HepG2 (cell line): ENCODE results near the gene FXR2. TPM values are rescaled to one million over a fixed set of nuclear protein-coding genes. Genes with fewer than 3 reads are reported as not detected.

Experiments used
- ATAD3A ChIP-seq: sonication (generic); formaldehyde crosslinking; IDR thresholded peaks from 2 replicates; pipeline ENCODE4 v1.4.0; 2020; ENCODE audit warnings: missing genetic modification reagents
- BRF2 ChIP-seq: sonication (generic); formaldehyde crosslinking; IDR thresholded peaks from 2 replicates; pipeline ENCODE4 v1.8.1; 2022; ENCODE audit warnings: mild to moderate bottlenecking, missing genetic modification reagents
- GABPB1 ChIP-seq: IDR thresholded peaks from 2 replicates; pipeline ENCODE4 v1.6.1; 2016; ENCODE audit warnings: mild to moderate bottlenecking, missing genetic modification reagents, moderate library complexity, missing compliant biosample characterization
- IRX3 ChIP-seq: sonication (generic); formaldehyde crosslinking; IDR thresholded peaks from 2 replicates; pipeline ENCODE4 v1.8.1; 2023; ENCODE audit warnings: mild to moderate bottlenecking, low read depth, missing genetic modification reagents, borderline replicate concordance
- JUN ChIP-seq: sonication (generic); formaldehyde crosslinking; IDR thresholded peaks from 2 replicates; pipeline ENCODE4 v1.4.0; 2020; ENCODE audit warnings: mild to moderate bottlenecking, missing genetic modification reagents
- MTF2 ChIP-seq: sonication (generic); formaldehyde crosslinking; IDR thresholded peaks from 2 replicates; pipeline ENCODE4 v1.5.0; 2020; ENCODE audit warnings: missing genetic modification reagents, borderline replicate concordance
- NCOA2 ChIP-seq: sonication (generic); formaldehyde crosslinking; IDR thresholded peaks from 2 replicates; pipeline ENCODE4 v1.8.0; 2022; ENCODE audit warnings: inconsistent platforms
- NCOA5 ChIP-seq: sonication (generic); formaldehyde crosslinking; IDR thresholded peaks from 2 replicates; pipeline ENCODE4 v1.4.0; 2020; ENCODE audit warnings: missing genetic modification reagents
- NFATC3 ChIP-seq: sonication (generic); formaldehyde crosslinking; IDR thresholded peaks from 2 replicates; pipeline ENCODE4 v1.5.1; 2020; ENCODE audit warnings: mild to moderate bottlenecking, missing genetic modification reagents
- NFIC ChIP-seq: IDR thresholded peaks from 2 replicates; pipeline ENCODE4 v1.6.1; 2012; ENCODE audit warnings: mild to moderate bottlenecking, low read length, inconsistent platforms
- SCMH1 ChIP-seq: sonication (generic); formaldehyde crosslinking; IDR thresholded peaks from 2 replicates; pipeline ENCODE4 v1.9.0; 2021; ENCODE audit warnings: missing genetic modification reagents, mild to moderate bottlenecking, borderline replicate concordance
- SNAPC2 ChIP-seq: sonication (generic); formaldehyde crosslinking; IDR thresholded peaks from 2 replicates; pipeline ENCODE4 v1.8.1; 2022; ENCODE audit warnings: mild to moderate bottlenecking, missing genetic modification reagents
- SRSF4 ChIP-seq: fragments of 200-400 bp; formaldehyde crosslinking; IDR thresholded peaks from one replicate; pipeline ENCODE4 v1.6.1; 2018; ENCODE audit warnings: mild to moderate bottlenecking, low read depth, low read length, moderate library complexity; ENCODE audit not compliant: poor library complexity, severe bottlenecking
- TBX3 ChIP-seq: fragments of 450-650 bp; IDR thresholded peaks from 2 replicates; pipeline ENCODE4 v1.6.1; 2017; ENCODE audit warnings: antibody characterized with exemption, mild to moderate bottlenecking, inconsistent platforms, borderline replicate concordance
- THYN1 ChIP-seq: sonication (generic); formaldehyde crosslinking; IDR thresholded peaks from 2 replicates; pipeline ENCODE4 v1.8.1; 2023; ENCODE audit warnings: low read depth, mild to moderate bottlenecking, moderate library complexity, missing genetic modification reagents, borderline replicate concordance
- YY1 ChIP-seq: IDR thresholded peaks from 2 replicates; pipeline ENCODE4 v1.6.1; 2011; ENCODE audit warnings: low read length, low read depth, moderate library complexity, mild to moderate bottlenecking; ENCODE audit not compliant: insufficient read depth, insufficient replicate concordance
- ZBTB3 ChIP-seq: sonication (generic); formaldehyde crosslinking; IDR thresholded peaks from 2 replicates; pipeline ENCODE4 v1.4.0; 2020; ENCODE audit warnings: low read depth, mild to moderate bottlenecking, moderate library complexity, missing genetic modification reagents, borderline replicate concordance
- ZBTB46 ChIP-seq: sonication (generic); formaldehyde crosslinking; IDR thresholded peaks from 2 replicates; pipeline ENCODE4 v1.4.0; 2020; ENCODE audit warnings: mild to moderate bottlenecking, missing genetic modification reagents, borderline replicate concordance
- ZFP36L1 ChIP-seq: sonication (generic); formaldehyde crosslinking; IDR thresholded peaks from 2 replicates; pipeline ENCODE4 v1.8.0; 2022; ENCODE audit warnings: mild to moderate bottlenecking, missing genetic modification reagents, moderate library complexity
- ZFY ChIP-seq: sonication (generic); formaldehyde crosslinking; IDR thresholded peaks from 2 replicates; pipeline ENCODE4 v1.4.0; 2020; ENCODE audit warnings: missing genetic modification reagents
- ZMYM2 ChIP-seq: sonication (generic); formaldehyde crosslinking; IDR thresholded peaks from 2 replicates; pipeline ENCODE4 v1.8.0; 2022; ENCODE audit warnings: mild to moderate bottlenecking, missing genetic modification reagents
- ZNF101 ChIP-seq: sonication (generic); formaldehyde crosslinking; IDR thresholded peaks from 2 replicates; pipeline ENCODE4 v1.4.0; 2020; ENCODE audit warnings: mild to moderate bottlenecking, low read depth, missing genetic modification reagents, borderline replicate concordance
- ZNF256 ChIP-seq: sonication (generic); formaldehyde crosslinking; conservative IDR thresholded peaks from 2 replicates; pipeline ENCODE4 v1.4.0; 2020; ENCODE audit warnings: missing genetic modification reagents
- ZNF292 ChIP-seq: sonication (generic); formaldehyde crosslinking; IDR thresholded peaks from 2 replicates; pipeline ENCODE4 v1.8.1; 2022; ENCODE audit warnings: mild to moderate bottlenecking, low read depth, missing genetic modification reagents, borderline replicate concordance
- ZNF3 ChIP-seq: IDR thresholded peaks from 2 replicates; pipeline ENCODE4 v1.7.0; 2017; ENCODE audit warnings: inconsistent platforms
- ZNF30 ChIP-seq: sonication (generic); formaldehyde crosslinking; IDR thresholded peaks from 2 replicates; pipeline ENCODE4 v1.5.0; 2020; ENCODE audit warnings: mild to moderate bottlenecking, missing genetic modification reagents
- ZNF441 ChIP-seq: sonication (generic); formaldehyde crosslinking; IDR thresholded peaks from 2 replicates; pipeline ENCODE4 v1.7.0; 2021; ENCODE audit warnings: missing genetic modification reagents, borderline replicate concordance
- ZSCAN30 ChIP-seq: sonication (generic); formaldehyde crosslinking; IDR thresholded peaks from 2 replicates; pipeline ENCODE4 v1.5.0; 2020; ENCODE audit warnings: mild to moderate bottlenecking, missing genetic modification reagents
- polyA plus RNA-seq, 8 experiments: library from polyadenylated mRNA; depleted of rRNA in 3 of 8; stranded (reverse) in 7 of 8; unstranded in 1 of 8; fragments of >200 nt; fragmentation: Illumina TruSeq in 4 of 8; extraction: Trizol in 4 of 8; gene quantifications; 2 replicates each; pipeline versions ENCODE4 v1.2.1 to v1.2.3, GENCODE V29; 2011 to 2016; ENCODE audit warnings: low read depth in 4 of 8, missing spikeins in 1 of 8, mixed read lengths in 1 of 8; ENCODE audit not compliant: insufficient read depth in 1 of 8
- total RNA-seq, 5 experiments: library from RNA; depleted of rRNA; stranded (reverse); fragments of >200 nt; fragmentation: Illumina TruSeq; extraction: Trizol; gene quantifications; 2 replicates each; pipeline ENCODE4 v1.2.3, GENCODE V29; 2016; ENCODE audit warnings: low read depth in 1 of 5
- TF ChIP-seq, protein P1 (sequence below): sonication (generic); formaldehyde crosslinking; conservative IDR thresholded peaks from 2 replicates; pipeline ENCODE4 v1.4.0; 2020; ENCODE audit warnings: missing genetic modification reagents

Gene FXR2
- total and polyA plus RNA-seq, 2 of the 13 experiments (the other 11 are each of a cell fraction or from before 2014, with no cell fraction given), result 20.9 to 24.4 TPM

DNA sequence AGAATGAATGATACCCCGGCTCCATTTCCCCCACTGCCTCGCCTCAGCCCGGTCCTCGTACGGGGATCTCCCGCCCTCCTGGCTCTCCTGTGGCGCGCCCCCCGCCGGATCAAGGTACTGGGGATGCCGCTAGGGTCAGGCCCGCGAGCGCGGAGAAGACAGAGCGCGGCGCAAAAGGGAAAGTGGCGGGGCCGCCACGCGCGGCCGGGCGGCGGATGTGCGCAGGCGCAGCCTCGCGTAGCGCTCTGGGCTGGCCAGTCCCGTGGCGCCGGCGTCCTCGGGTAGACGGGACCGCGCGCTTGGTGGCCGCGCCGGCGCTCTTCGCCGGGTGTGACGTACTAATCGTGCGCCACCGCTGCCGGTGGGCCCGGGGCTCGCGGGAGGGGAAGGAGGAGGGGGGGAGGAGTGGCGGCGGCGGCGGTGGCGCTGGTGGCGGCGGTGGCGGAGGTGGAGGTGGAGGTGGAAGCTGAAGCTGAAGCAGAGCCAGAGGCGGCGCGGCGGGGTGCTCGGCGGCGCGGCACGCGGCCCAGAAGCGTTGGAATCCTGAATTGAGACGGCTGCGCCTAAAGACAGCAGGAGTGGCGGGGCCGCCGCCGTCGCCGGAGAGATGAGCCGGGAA is 53.0 kb downstream of the FXR2 start, which contains the start of gene SENP3 (continued):
- TF ChIP-seq ZFP36L1, result 0 out of 2 replicates have a peak, but pooled peaks have one; percentile 13
- TF ChIP-seq ATAD3A (CRISPR knock-in tag), result 0 out of 2 replicates have a peak, but pooled peaks have one; percentile 48
- no peak for TF ChIP-seq SRSF4
- TF ChIP-seq SNAPC2 (CRISPR knock-in tag), result no peak
- peak; percentile 68 for TF ChIP-seq YY1
- TF ChIP-seq TBX3, result no peak
- TF ChIP-seq ZNF256 (CRISPR knock-in tag), result no peak
- TF ChIP-seq NFIC, result no peak
- no peak for TF ChIP-seq ZNF292 (CRISPR knock-in tag)
- no peak for TF ChIP-seq ZNF3 (CRISPR knock-in tag)
- peak; percentile 26; the same call in 1 of the 2 replicates for TF ChIP-seq ZBTB46 (CRISPR knock-in tag)
- TF ChIP-seq SCMH1 (CRISPR knock-in tag), result no peak
- TF ChIP-seq BRF2 (CRISPR knock-in tag), result no peak
- TF ChIP-seq ZMYM2 (CRISPR knock-in tag), result no peak
- TF ChIP-seq IRX3 (CRISPR knock-in tag), result no peak
- TF ChIP-seq ZFY (CRISPR knock-in tag), result peak; percentile 72
- no peak for TF ChIP-seq NFATC3
- TF ChIP-seq, protein P1, sequence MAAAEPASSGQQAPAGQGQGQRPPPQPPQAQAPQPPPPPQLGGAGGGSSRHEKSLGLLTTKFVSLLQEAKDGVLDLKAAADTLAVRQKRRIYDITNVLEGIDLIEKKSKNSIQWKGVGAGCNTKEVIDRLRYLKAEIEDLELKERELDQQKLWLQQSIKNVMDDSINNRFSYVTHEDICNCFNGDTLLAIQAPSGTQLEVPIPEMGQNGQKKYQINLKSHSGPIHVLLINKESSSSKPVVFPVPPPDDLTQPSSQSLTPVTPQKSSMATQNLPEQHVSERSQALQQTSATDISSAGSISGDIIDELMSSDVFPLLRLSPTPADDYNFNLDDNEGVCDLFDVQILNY, result no peak
- no peak for TF ChIP-seq ZNF101 (CRISPR knock-in tag)
- TF ChIP-seq JUN (CRISPR knock-in tag), result no peak
- TF ChIP-seq ZBTB3 (CRISPR knock-in tag), result 0 out of 2 replicates have a peak, but pooled peaks have one; percentile 30
- no peak for TF ChIP-seq MTF2 (CRISPR knock-in tag)
- no peak for TF ChIP-seq NCOA2
- TF ChIP-seq GABPB1 (CRISPR knock-in tag), result peak; percentile 88
- no peak for TF ChIP-seq THYN1
- no peak for TF ChIP-seq ZSCAN30 (CRISPR knock-in tag)
- no peak for TF ChIP-seq ZNF441 (CRISPR knock-in tag)
- TF ChIP-seq NCOA5 (CRISPR knock-in tag), result no peak
- TF ChIP-seq ZNF30 (CRISPR knock-in tag), result no peak
